Kidney epithelial cell (primary cell): ENCODE data around the gene FXYD1. TPM values are rescaled to one million over a fixed set of nuclear protein-coding genes. Genes with fewer than 3 reads are reported as not detected.
"Not testable (repeated sequence)": the region's sequence is repeated elsewhere in the genome, so short reads cannot be mapped to it uniquely, and the experiment has no call there.

Experiments used
- DNase-seq: peaks from one replicate; pipeline ENCODE4 v3.0.0-alpha.2; 2010; ENCODE audit warnings: low read depth
- H3K27me3 ChIP-seq: 2 replicates; pipeline ENCODE4 v1.6.0; 2011; ENCODE audit warnings: low read length; ENCODE audit not compliant: control insufficient read depth, insufficient read depth
- H3K36me3 ChIP-seq: 2 replicates; pipeline ENCODE4 v1.5.1; 2011; ENCODE audit warnings: low read length; ENCODE audit not compliant: control insufficient read depth, insufficient read depth
- H3K4me3 ChIP-seq: 2 replicates; pipeline ENCODE4 v1.5.1; 2011; ENCODE audit warnings: low read depth, mild to moderate bottlenecking, control low read depth, low read length
- CTCF ChIP-seq: IDR thresholded peaks from 2 replicates; pipeline ENCODE4 v1.5.1; 2011; ENCODE audit warnings: mild to moderate bottlenecking, moderate library complexity, low read length, control low read depth, inconsistent platforms; ENCODE audit not compliant: insufficient read depth, poor library complexity, severe bottlenecking
- total RNA-seq: library from RNA; depleted of rRNA; stranded (reverse); fragments of >200 nt; gene quantifications from 2 replicates; pipeline ENCODE4 v1.2.3, GENCODE V29; 2015

The FXYD1 gene
- total RNA-seq, 1 donor from 2014 or later = not detected

DNA sequence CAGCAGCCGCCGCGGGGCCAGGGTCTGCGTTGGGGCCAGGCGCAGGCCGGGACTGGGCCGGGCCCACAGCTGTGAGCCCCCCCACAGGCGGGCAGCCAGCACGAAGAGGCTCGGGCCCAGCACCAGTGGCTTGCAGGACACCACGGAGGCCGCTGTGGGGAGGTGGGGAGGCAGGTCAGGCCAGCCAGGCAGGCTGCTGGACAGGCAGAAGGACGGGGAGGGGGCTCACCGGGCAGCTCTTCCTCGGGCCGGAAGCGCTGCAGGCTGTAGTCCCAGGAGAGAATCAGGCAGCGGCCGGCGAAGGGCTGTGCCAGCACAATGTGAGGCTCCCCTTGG, 12.0 kb upstream of the FXYD1 start:
- H3K27me3 ChIP-seq = peaks cover 5% of the 10 kb centered on the region
- H3K36me3 ChIP-seq = no peaks in the 10 kb centered on the region
- no peak for DNase-seq
- no peak overlapping the region for H3K4me3 ChIP-seq
- no peak for TF ChIP-seq CTCF

- DNase-seq = no peak
- H3K36me3 ChIP-seq = no peaks in the 10 kb centered on the region
- TF ChIP-seq CTCF = no peak
- peaks cover 5% of the 10 kb centered on the region for H3K27me3 ChIP-seq
- H3K4me3 ChIP-seq = no peak overlapping the region
These were observed 10.8 kb upstream of the FXYD1 start for GRCh38 chr19:35127871-35128270.

DNA sequence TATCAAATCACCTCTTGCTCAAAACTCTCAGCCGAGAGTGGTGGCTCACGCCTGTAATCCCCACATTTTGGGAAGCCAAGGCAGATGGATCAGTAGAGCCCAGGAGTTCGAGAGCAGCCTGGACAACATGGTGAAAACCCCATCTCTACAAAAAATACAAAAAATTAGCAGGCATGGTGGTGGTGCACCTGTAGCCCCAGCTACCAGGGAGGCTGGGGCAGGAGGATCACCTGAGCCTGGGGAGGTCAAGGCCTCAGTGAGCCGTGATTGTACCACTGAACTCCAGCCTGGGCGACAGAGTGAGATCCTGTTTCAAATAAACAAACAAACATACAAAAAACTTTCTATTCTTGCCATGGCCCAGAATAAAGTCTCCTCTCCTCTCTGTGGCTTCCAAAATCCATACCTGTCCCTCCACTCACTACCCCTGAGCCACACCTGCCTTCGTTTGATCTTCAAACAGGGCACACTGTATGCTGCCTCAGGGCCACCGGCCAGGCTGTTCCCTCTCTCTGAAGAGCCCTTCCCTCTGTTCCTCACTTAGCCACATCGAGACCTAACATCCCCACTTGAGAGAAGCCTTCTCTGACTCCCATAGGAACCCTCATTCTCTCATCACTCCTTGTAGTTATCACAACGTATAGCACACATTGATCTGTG, 10.1 kb upstream of the FXYD1 start:
- no peak for TF ChIP-seq CTCF
- Histone ChIP-seq H3K4me3 (no peak overlapping the region), H3K27me3 (peaks cover 7% of the 10 kb centered on the region), H3K36me3 (no peaks in the 10 kb centered on the region)
- DNase-seq = no peak

GRCh38 chr19:35129724-35130274, 8.8 kb upstream of the FXYD1 start:
- DNase-seq, H3K4me3 ChIP-seq: not testable (repeated sequence)
- H3K27me3 ChIP-seq = peaks cover 16% of the 10 kb centered on the region

GRCh38 chr19:35130761-35131720, 7.6 kb upstream of the FXYD1 start:
- Histone ChIP-seq H3K36me3 (no peaks in the 10 kb centered on the region), H3K27me3 (peaks cover 17% of the 10 kb centered on the region), H3K4me3 (no peak overlapping the region)
- TF ChIP-seq CTCF = no peak
- DNase-seq = no peak

More at GRCh38 chr19:35129724-35130274, 8.8 kb upstream of the FXYD1 start:
- not testable (repeated sequence) for H3K36me3 ChIP-seq

GRCh38 chr19:35132254-35132653, 6.4 kb upstream of the FXYD1 start:
- TF ChIP-seq CTCF = no peak
- Histone ChIP-seq H3K36me3 (no peaks in the 10 kb centered on the region), H3K27me3 (peaks cover 25% of the 10 kb centered on the region), H3K4me3 (no peak overlapping the region)
- no peak for DNase-seq
